Activated CD8-positive, alpha-beta memory T cell treated with anti-CD3 and anti-CD28 coated beads, Interleukin-2, amount 10 ng/mL, durations not matched to agents 7 days and 5 days (primary cell): ENCODE measurements around the gene AMOT. TPM values are rescaled to one million over a fixed set of nuclear protein-coding genes. Genes with fewer than 3 reads are reported as not detected.

Experiments
- ATAC-seq: fragments of 150-1000 bp; cut with Tn5 transposase; one replicate; pipeline ENCODE4 v1.10.0; 2021; ENCODE audit warnings: moderate library complexity
- CTCF ChIA-PET: fragments of 350-600 bp; sonication (Branson Sonifier 250); formaldehyde crosslinking; loops from one replicate; lab custom pipeline; 2021; ENCODE audit warnings: antibody characterized with exemption; lab: Charles Lee
- DNase-seq: peaks from one replicate; pipeline ENCODE4 v3.0.0-alpha.2; 2020
- H3K27ac Mint-ChIP-seq: one replicate; pipeline ENCODE4 v1.8.0; 2021; ENCODE audit warnings: mild to moderate bottlenecking, mixed read lengths
- H3K27me3 Mint-ChIP-seq: one replicate; pipeline ENCODE4 v1.8.0; 2021; ENCODE audit warnings: mixed read lengths
- H3K36me3 Mint-ChIP-seq: one replicate; pipeline ENCODE4 v1.8.0; 2021; ENCODE audit warnings: mild to moderate bottlenecking, mixed read lengths
- H3K4me1 Mint-ChIP-seq: one replicate; pipeline ENCODE4 v1.8.0; 2021; ENCODE audit warnings: mixed read lengths
- H3K4me3 Mint-ChIP-seq: one replicate; pipeline ENCODE4 v1.8.0; 2021; ENCODE audit warnings: mild to moderate bottlenecking, moderate library complexity, mixed read lengths
- H3K9me3 Mint-ChIP-seq: one replicate; pipeline ENCODE4 v1.8.0; 2022; ENCODE audit warnings: low read depth, mixed read lengths
- total RNA-seq, 2 experiments: library from RNA; stranded (reverse); gene quantifications; one replicate each; pipeline ENCODE4 v1.2.3, GENCODE V29; 2021

AMOT gene
- total RNA-seq, 2 experiments from 2014 or later = 0.28 to 0.38 TPM

DNA sequence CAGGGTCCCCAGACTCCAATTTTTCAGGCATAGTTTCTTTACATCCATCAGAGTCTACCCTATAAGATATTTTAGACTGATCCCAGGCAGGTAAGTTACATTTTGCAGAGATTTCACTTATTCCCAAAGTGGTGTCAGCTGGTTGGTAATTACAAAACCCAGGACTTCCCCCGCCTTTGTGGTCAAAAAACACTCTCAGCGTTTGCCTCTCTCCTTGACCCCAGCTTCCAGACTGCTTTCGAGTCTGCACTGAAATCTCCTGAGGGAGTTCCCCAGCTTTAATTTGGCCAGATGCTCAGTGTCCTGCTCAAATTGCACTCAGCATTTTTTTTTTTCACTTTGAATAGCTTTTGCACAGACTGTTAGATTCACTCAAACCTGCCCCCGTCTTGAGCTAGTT, 11.2 kb upstream of the AMOT start:
- ATAC-seq = no peak
- CTCF ChIA-PET = interaction anchor here (1.3 kb wide), 1 partner anchor 9 kb away, joined by 3 read pairs; no protein-coding TSS in a partner anchor
- Mint-ChIP-seq H3K9me3 (no peaks in the 10 kb centered on the region), H3K36me3 (no peaks in the 10 kb centered on the region), H3K4me3 (no peak overlapping the region), H3K27ac (no peak overlapping the region), H3K27me3 (peaks cover 41% of the 10 kb centered on the region), H3K4me1 (peaks cover 20% of the 10 kb centered on the region)
- no peak for DNase-seq

DNA sequence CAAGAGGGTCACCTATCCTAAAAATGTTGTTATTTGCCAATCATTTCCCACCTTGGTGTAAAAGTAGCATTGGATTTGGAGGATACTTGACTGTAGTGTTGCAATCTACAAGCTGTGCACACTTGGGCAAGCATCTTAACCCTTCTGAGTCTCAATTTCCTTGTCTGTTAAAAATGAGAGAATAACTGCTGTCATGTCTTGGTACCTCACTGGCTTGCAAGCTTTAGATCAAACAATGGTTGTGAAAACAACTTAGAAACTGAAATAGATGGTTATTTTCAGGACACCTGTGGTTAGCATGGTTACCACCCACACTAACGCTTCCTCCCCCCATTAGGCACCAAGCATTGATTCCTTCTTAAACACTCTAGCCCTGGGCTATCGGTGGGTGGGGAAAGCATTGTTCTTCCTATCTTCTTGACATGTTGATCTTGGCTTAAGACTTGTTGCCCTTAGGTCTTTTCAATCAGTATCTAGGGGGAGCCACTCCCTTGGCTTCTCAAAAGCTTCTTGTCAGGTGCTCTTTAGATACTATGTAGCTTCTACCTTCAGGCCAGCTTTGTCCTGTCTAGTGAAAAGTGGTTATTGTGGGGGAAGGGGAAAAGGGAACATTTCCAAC, 10.6 kb upstream of the AMOT start:
- Mint-ChIP-seq H3K4me1 (peaks cover 20% of the 10 kb centered on the region), H3K4me3 (no peak overlapping the region), H3K27ac (no peak overlapping the region), H3K9me3 (no peaks in the 10 kb centered on the region), H3K27me3 (peaks cover 36% of the 10 kb centered on the region), H3K36me3 (no peaks in the 10 kb centered on the region)
- CTCF ChIA-PET = interaction anchor here (0.9 to 1.3 kb wide), 2 partner anchors 8 to 11 kb away, joined by 3 read pairs; partner anchors contain the start of gene AMOT
- ATAC-seq = peak; percentile 61
- peak; percentile 41 for DNase-seq

DNA sequence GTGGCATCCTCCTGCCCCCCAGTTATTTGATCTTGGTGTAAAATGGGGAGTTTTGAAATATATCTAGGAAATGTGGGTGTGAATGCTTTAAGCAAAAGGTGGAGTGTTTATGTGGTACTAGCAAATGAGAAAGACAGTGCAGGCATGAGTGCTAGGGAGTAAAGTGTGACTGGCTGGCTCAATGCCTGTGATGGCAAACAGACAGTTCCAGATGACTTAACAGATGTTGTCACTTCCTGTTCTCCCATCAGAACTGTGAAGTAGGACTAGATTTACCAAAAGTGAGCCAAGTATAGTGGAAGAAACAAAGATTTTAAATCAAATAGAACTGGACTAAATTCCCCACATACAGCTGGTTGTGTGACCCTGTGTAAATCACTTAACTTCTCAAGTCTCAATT, 8.4 kb upstream of the AMOT start:
- Mint-ChIP-seq H3K27ac (no peak overlapping the region), H3K4me3 (no peak overlapping the region), H3K27me3 (peaks cover 40% of the 10 kb centered on the region), H3K4me1 (peaks cover 27% of the 10 kb centered on the region), H3K9me3 (no peaks in the 10 kb centered on the region), H3K36me3 (no peaks in the 10 kb centered on the region)
- DNase-seq = no peak
- ATAC-seq = no peak
- CTCF ChIA-PET = no interaction called here

DNA sequence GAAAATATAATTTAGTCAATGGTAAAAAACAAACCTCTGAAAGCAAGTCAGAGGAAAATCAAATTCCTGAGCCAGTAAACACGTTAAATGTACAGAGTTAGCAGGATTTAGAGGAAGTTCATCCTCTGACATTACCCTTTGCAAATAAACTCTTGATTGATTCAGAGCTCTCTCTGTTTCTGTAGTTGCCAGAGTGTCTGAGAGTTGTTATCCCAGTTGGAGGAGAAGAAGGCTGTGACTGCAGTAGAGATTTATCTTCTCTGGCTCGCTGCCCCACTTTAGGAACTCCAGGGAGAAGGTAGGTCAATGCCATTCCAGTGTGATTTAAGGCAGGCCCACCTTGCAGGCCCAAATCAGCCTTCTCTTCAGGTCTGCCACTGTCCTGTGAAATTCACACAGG, 6.2 kb upstream of the AMOT start:
- ATAC-seq (no peak), DNase-seq (no peak)
- no peak overlapping the region for H3K4me3 Mint-ChIP-seq
- peaks cover 26% of the 10 kb centered on the region for H3K27me3 Mint-ChIP-seq
- no peaks in the 10 kb centered on the region for H3K36me3 Mint-ChIP-seq
- CTCF ChIA-PET = no interaction called here
- H3K4me1 Mint-ChIP-seq = peaks cover 24% of the 10 kb centered on the region
- no peaks in the 10 kb centered on the region for H3K9me3 Mint-ChIP-seq
- no peak overlapping the region for H3K27ac Mint-ChIP-seq

DNA sequence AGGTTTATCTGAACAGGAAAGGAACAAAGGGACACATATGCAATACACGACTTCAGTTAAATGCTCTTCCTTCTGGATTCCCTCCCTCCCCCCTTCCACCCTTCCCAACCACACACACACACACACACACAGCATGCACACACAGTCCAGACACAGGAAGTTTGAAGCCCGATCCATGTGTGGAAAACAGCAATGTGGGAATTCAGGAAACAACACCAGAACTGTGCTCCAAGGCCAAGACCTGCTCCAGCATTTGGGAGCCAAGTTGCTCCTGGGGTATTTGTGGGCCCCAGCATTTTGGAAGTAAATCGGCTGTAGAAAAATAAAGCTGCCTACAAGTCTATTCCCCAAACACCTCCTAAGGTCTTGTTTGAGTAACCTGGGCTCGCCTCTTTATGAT, 5.6 kb upstream of the AMOT start:
- no peak for ATAC-seq
- Mint-ChIP-seq H3K4me1 (peaks cover 19% of the 10 kb centered on the region), H3K27ac (no peak overlapping the region), H3K4me3 (no peak overlapping the region), H3K27me3 (peaks cover 26% of the 10 kb centered on the region), H3K9me3 (no peaks in the 10 kb centered on the region), H3K36me3 (no peaks in the 10 kb centered on the region)
- no peak for DNase-seq
- CTCF ChIA-PET = no interaction called here

DNA sequence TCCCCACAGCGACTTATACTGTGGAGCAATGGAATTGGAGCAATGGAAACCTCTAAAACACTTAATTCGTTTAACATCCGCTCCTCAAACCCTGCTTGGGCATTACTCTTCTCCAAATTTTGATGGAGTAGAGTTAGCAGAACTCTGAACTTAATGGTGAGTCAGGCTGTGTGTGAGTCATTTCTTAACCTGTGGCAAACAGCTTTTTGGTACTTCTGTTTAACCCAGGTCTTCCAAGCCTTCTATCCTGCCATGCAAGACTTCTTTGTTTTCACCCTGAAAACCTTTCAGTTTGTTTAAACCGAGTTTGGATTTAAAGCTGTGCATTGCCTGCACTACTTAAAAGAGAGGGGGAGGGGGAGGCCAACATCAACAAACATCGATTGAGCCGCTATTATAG, 3.6 kb upstream of the AMOT start:
- no peaks in the 10 kb centered on the region for H3K36me3 Mint-ChIP-seq
- ATAC-seq (no peak), DNase-seq (no peak)
- peaks cover 20% of the 10 kb centered on the region for H3K4me1 Mint-ChIP-seq
- H3K4me3 Mint-ChIP-seq = peak overlapping the region; percentile 20
- H3K9me3 Mint-ChIP-seq = no peaks in the 10 kb centered on the region
- CTCF ChIA-PET = no interaction called here
- no peak overlapping the region for H3K27ac Mint-ChIP-seq
- peaks cover 27% of the 10 kb centered on the region for H3K27me3 Mint-ChIP-seq

DNA sequence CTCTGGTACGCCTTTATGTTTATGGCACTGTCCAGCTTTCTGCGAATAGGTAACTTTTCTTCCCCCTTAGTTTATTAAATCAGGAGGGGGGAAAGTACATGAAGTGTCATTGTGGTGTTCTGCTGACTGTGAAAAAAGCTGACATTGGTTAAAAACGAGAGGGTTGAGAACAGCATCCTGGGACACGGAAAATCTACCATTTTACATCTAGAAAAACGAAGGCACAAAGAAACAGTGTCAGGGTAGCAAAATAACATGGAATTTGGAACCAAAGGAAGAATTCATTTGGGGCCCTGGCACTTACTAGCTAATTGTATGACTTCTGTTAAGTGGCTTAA, 1.2 kb upstream of the AMOT start:
- DNase-seq = no peak
- Mint-ChIP-seq H3K9me3 (no peaks in the 10 kb centered on the region), H3K27ac (no peak overlapping the region), H3K4me3 (peak overlapping the region; percentile 79), H3K36me3 (no peaks in the 10 kb centered on the region), H3K4me1 (peaks cover 16% of the 10 kb centered on the region), H3K27me3 (peaks cover 22% of the 10 kb centered on the region)
- no peak for ATAC-seq
- CTCF ChIA-PET = no interaction called here

DNA sequence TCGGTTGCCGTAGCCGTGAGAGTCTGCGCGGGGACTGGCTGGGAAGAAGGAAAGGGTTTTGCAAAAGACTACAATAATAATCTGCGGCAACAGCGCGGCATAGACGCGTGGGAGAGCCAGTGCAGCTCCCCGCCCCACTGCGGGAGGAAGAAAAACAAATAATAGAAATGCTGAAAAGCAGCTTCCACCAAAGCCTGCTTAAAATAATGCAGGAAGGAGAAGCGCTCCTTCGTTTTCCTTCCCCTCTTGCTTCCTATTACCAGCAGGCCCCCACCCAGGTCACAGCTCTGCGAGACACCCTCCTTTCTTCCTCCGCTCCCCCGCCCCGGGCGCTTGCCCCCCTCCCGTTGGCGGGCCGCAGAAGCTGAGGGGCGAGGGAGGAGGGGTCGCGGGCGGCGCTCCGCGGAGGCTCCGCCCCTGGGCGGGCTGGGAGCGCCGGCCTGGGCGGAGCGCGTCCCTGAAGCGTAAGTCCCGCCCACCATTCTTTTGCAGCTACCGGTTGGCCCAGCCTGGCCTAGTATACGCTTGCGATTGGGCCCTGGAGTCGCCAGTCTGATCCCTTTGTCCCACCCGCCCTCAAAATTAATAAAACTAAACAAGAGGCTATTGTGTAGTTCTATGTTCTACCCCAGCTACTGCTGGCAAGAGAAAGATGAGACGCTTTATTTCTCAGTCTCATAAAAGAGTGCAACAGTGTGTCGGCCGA, 636 bp upstream of the AMOT start:
- H3K4me3 Mint-ChIP-seq = peak overlapping the region; percentile 79
- CTCF ChIA-PET = interaction anchor here (1.2 kb wide), 1 partner anchor 10 kb away, joined by 3 read pairs; no protein-coding TSS in a partner anchor
- no peaks in the 10 kb centered on the region for H3K9me3 Mint-ChIP-seq
- H3K4me1 Mint-ChIP-seq = peaks cover 16% of the 10 kb centered on the region
- peak; percentile 96 for ATAC-seq
- DNase-seq = peak; percentile 75
- no peaks in the 10 kb centered on the region for H3K36me3 Mint-ChIP-seq
- no peak overlapping the region for H3K27ac Mint-ChIP-seq
- H3K27me3 Mint-ChIP-seq = peaks cover 22% of the 10 kb centered on the region

DNA sequence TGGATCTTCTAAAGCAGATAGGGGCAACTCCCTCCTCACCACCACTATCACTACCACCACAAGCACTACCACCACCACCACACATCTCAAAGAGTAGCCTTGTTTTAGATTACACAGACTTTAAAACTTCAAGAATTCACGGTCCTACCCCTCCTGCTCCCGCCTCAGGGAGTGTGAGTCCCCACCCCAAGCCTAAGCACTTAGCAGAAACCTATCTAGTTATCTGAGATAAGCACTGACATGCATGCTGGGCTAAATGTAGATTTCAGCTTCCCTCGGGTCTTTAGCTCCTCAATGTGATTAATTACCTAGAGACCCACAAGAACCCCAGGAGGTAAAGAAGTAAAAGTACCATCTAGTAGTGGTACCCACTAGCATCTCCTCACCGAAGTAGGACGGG, 775 bp downstream of the AMOT start:
- H3K4me1 Mint-ChIP-seq = peaks cover 16% of the 10 kb centered on the region
- H3K36me3 Mint-ChIP-seq = no peaks in the 10 kb centered on the region
- H3K27me3 Mint-ChIP-seq = peaks cover 16% of the 10 kb centered on the region
- CTCF ChIA-PET = no interaction called here
- no peaks in the 10 kb centered on the region for H3K9me3 Mint-ChIP-seq
- DNase-seq = no peak
- H3K4me3 Mint-ChIP-seq = peak overlapping the region; percentile 79
- ATAC-seq = no peak
- no peak overlapping the region for H3K27ac Mint-ChIP-seq

DNA sequence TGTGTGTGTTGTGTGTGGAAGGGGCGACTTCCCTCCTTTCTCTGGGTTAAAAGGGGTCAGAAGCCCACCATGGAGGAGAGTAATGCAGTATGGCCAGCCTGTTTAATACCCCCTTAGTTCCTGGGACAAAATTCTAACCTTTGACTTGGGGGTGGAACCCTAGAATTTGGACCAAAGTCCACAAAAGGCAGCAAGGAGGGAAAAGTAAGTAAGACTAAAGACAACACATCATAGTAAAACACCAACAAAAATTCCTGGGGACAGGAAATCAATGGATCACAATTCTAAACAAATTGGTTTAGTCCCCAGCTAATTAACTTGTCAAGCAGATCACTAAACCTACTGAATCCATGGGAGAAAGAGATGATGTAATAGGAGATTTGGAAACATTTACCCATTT, 3.1 kb downstream of the AMOT start:
- no peak overlapping the region for H3K4me3 Mint-ChIP-seq
- no peak overlapping the region for H3K27ac Mint-ChIP-seq
- ATAC-seq (no peak), DNase-seq (no peak)
- H3K27me3 Mint-ChIP-seq = peaks cover 9% of the 10 kb centered on the region
- CTCF ChIA-PET = no interaction called here
- H3K36me3 Mint-ChIP-seq = no peaks in the 10 kb centered on the region
- H3K9me3 Mint-ChIP-seq = no peaks in the 10 kb centered on the region
- H3K4me1 Mint-ChIP-seq = peaks cover 7% of the 10 kb centered on the region

DNA sequence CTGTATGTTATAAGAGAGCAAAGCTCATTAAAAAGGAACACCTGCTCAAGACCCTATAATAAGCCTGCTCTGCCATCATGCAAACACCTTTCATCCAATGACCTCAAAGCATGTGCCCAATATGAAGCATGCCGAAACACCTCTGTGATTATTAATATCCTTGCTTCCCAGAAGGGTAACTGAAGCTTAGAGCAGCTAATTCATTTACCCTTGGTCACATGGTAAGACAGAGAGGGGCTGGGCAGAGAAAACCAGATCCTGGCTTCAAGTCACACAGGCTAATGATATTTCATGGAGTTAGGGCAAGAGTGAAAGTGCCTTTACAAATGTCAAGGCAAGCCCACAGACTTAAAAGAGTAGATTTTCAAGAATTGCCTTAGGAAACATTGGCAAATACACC, 5.6 kb downstream of the AMOT start:
- Mint-ChIP-seq H3K4me3 (no peak overlapping the region), H3K27me3 (peaks cover 5% of the 10 kb centered on the region), H3K4me1 (peaks cover 3% of the 10 kb centered on the region), H3K9me3 (no peaks in the 10 kb centered on the region), H3K27ac (no peak overlapping the region), H3K36me3 (no peaks in the 10 kb centered on the region)
- DNase-seq (no peak), ATAC-seq (no peak)
- CTCF ChIA-PET = no interaction called here

DNA sequence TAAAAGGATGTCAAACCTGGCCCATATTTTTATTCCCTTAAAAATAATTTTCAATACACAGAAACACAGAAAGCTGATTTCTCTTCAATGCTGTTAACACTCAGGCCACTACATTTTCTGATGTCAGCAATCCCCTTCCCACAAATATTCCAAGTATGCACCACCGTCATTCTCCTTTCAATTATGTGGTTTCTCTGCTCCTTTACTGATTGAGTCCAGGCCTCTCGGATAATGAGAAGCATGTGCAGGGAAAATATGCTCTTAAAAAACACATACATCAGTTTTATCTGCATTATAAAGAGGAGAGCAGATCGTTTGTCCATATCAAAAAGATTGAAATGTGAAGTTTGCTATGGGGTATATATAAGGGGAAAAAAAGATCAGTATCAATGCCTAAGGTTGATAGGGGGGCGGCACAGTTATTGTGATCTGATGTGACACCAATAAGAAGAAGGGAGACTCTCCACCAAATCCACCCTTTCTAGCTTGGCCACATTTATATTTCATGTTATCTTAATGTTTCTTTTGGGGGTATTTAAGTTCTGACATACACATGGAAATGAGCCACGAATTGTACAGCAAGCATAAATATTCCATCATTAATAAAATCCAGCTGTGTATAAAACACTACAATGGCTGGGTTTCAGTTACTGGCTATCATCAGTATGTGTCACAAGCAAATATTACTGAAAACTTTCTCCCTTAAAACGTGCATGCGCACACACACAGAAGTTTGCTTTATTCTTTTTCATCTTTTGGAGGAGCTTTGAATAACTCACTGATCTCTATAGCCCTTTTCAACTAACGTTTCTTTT, 6.4 kb downstream of the AMOT start:
- H3K27ac Mint-ChIP-seq = no peak overlapping the region
- no peaks in the 10 kb centered on the region for H3K9me3 Mint-ChIP-seq
- CTCF ChIA-PET = no interaction called here

DNA sequence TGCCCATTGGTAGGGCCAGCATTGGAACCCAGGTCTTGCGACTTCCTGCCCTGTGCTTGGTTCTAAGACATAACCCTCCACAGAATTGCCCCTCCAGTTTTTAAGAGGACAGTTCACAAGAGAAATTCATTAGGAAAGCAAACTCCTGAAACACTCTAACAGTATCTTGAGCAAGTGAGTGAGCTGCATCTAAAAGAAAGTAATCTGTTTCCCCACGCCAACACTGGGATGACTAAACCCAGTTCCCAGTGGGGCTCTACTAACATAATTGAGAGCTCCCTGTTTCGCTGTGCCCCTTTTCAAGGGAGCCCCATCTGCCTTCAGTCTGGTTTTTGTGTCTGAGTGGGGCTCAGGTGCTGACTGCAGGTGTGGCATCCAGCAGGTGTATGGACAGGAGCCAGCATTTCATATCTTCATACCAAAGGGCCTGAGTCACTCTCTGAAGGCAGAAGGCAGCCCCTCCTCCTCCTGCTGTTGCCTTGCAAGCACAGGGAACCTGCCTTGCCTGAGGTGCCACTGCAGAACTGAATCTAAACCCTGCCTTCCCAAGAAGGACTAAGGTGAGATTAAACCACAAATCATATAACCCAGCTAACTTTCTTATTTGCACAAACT, 8.0 kb downstream of the AMOT start:
- Mint-ChIP-seq H3K27me3 (no peaks in the 10 kb centered on the region), H3K4me3 (no peak overlapping the region), H3K4me1 (no peaks in the 10 kb centered on the region), H3K9me3 (no peaks in the 10 kb centered on the region), H3K36me3 (no peaks in the 10 kb centered on the region), H3K27ac (no peak overlapping the region)
- CTCF ChIA-PET = no interaction called here
- DNase-seq (no peak), ATAC-seq (no peak)

More for the DNA sequence above, 6.4 kb downstream of the AMOT start:
- DNase-seq (no peak), ATAC-seq (no peak)
- Mint-ChIP-seq H3K4me1 (no peaks in the 10 kb centered on the region), H3K27me3 (no peaks in the 10 kb centered on the region), H3K4me3 (no peak overlapping the region), H3K36me3 (no peaks in the 10 kb centered on the region)
